HepG2 (cell line): ENCODE results near the gene CKS1B. TPM values are rescaled to one million over a fixed set of nuclear protein-coding genes. Genes with fewer than 3 reads are reported as not detected.

ENCODE experiments used
- ATAC-seq: fragments of 200-7000 bp; cut with Tn5 transposase; 3 replicates; pipeline ENCODE4 v1.9.1; 2020; ENCODE audit warnings: mild to moderate bottlenecking, moderate library complexity
- BruUV-seq: library from RNA; stranded (reverse); fragments of 400-500 nt; replicated peaks from 2 replicates; lab custom pipeline; 2021; lab: Mats Ljungman, UMichigan
- CTCF ChIA-PET: fragments of 300-600 bp; formaldehyde crosslinking; extraction: SDS; loops from one replicate; lab custom pipeline; 2021; ENCODE audit warnings: low total read pairs, inconsistent platforms, low intra/inter-chr PET ratio; lab: Yijun Ruan, JAX
- POLR2A ChIA-PET: fragments of 350-600 bp; sonication (Branson Sonifier 250); formaldehyde crosslinking; loops from one replicate; lab custom pipeline; 2020; ENCODE audit warnings: antibody characterized with exemption, inconsistent platforms; lab: Yijun Ruan, JAX
- DNase-seq: peaks from one replicate; pipeline ENCODE4 v3.0.0-alpha.2; 2015; ENCODE audit warnings: low spot score
- FAIRE-seq: peaks from 3 replicates; lab custom pipeline; 2011; peaks lifted over from hg19 to GRCh38; lab: Jason Lieb, UNC
- H2AFZ ChIP-seq: one replicate; pipeline ENCODE4 v1.6.1; 2011; ENCODE audit warnings: low read length, inconsistent platforms
- H3K27ac ChIP-seq: fragments of 300-600 bp; 3 replicates; pipeline ENCODE4 v1.8.0; 2011; ENCODE audit warnings: mixed run types, mild to moderate bottlenecking, mixed read lengths, low read length, inconsistent platforms; ENCODE audit not compliant: insufficient read depth; ENCODE audit errors: extremely low read length
- H3K27me3 ChIP-seq, 2 experiments: fragments of 200-600 bp in 1 of 2; 2 replicates in 1 of 2; 3 replicates in 1 of 2; pipeline versions ENCODE4 v1.6.0 to v1.8.0; 2011; ENCODE audit warnings: low read length in 2 of 2, mild to moderate bottlenecking in 2 of 2, moderate library complexity in 2 of 2, inconsistent platforms in 1 of 2; ENCODE audit not compliant: insufficient read depth in 2 of 2, control insufficient read depth in 1 of 2
- H3K36me3 ChIP-seq, 2 experiments: fragments of 200-600 bp in 1 of 2; replicated peaks in 1 of 2; 2 replicates in 1 of 2; 3 replicates in 1 of 2; pipeline versions ENCODE4 v1.5.1 to v1.8.0; 2011; ENCODE audit warnings: low read length in 2 of 2, inconsistent platforms in 1 of 2; ENCODE audit not compliant: insufficient read depth in 2 of 2, control insufficient read depth in 1 of 2
- H3K4me1 ChIP-seq: 2 replicates; pipeline ENCODE4 v1.5.1; 2012; ENCODE audit warnings: low read length, inconsistent platforms; ENCODE audit not compliant: insufficient read depth
- H3K4me2 ChIP-seq: 2 replicates; pipeline ENCODE4 v1.6.0; 2011; ENCODE audit warnings: low read depth, low read length, inconsistent platforms
- H3K4me3 ChIP-seq, 3 experiments: fragments of 200-600 bp in 1 of 3; sonication (generic), shearing (Covaris generic) in 1 of 3; replicated peaks in 1 of 3; 2 replicates each; pipeline ENCODE4 v1.5.1; 2011 to 2016; ENCODE audit warnings: low read length in 3 of 3, inconsistent platforms in 2 of 3, low read depth in 2 of 3, mild to moderate bottlenecking in 2 of 3, control low read depth in 1 of 3, mixed read lengths in 1 of 3; ENCODE audit not compliant: insufficient read depth in 1 of 3
- H3K79me2 ChIP-seq: one replicate; pipeline ENCODE4 v1.6.1; 2011; ENCODE audit warnings: low read length, inconsistent platforms; ENCODE audit not compliant: insufficient read depth
- H3K9ac ChIP-seq: 2 replicates; pipeline ENCODE4 v1.6.0; 2011; ENCODE audit warnings: mild to moderate bottlenecking, low read depth, low read length, inconsistent platforms; ENCODE audit not compliant: insufficient read depth
- H3K9me3 ChIP-seq: 2 replicates; pipeline ENCODE4 v1.5.1; 2012; ENCODE audit warnings: mild to moderate bottlenecking, low read length
- H4K20me1 ChIP-seq: 2 replicates; pipeline ENCODE4 v1.6.0; 2011; ENCODE audit warnings: inconsistent platforms, mild to moderate bottlenecking, low read length, moderate library complexity; ENCODE audit not compliant: insufficient read depth
- CENPX ChIP-seq: sonication (generic); formaldehyde crosslinking; IDR thresholded peaks from 2 replicates; pipeline ENCODE4 v1.9.0; 2021; ENCODE audit warnings: mild to moderate bottlenecking, missing genetic modification reagents, moderate library complexity
- ETV6 ChIP-seq: sonication (generic); formaldehyde crosslinking; conservative IDR thresholded peaks from 2 replicates; pipeline ENCODE4 v1.4.0; 2020; ENCODE audit warnings: missing genetic modification reagents
- FOXK1 ChIP-seq: sonication (generic); formaldehyde crosslinking; IDR thresholded peaks from 2 replicates; pipeline ENCODE4 v1.4.0; 2020; ENCODE audit warnings: low read depth, missing genetic modification reagents, borderline replicate concordance
- HNF4A ChIP-seq: sonication (generic); formaldehyde crosslinking; IDR thresholded peaks from 2 replicates; pipeline ENCODE4 v1.4.0; 2020; ENCODE audit warnings: missing genetic modification reagents
- HNRNPK ChIP-seq: fragments of 200-400 bp; formaldehyde crosslinking; IDR thresholded peaks from 2 replicates; pipeline ENCODE4 v1.6.1; 2018; ENCODE audit warnings: low read length, low read depth, moderate library complexity, mild to moderate bottlenecking; ENCODE audit not compliant: poor library complexity, severe bottlenecking
- NR1H2 ChIP-seq: sonication (generic); formaldehyde crosslinking; IDR thresholded peaks from 2 replicates; pipeline ENCODE4 v1.8.1; 2022; ENCODE audit warnings: low read depth, missing genetic modification reagents, borderline replicate concordance
- PAF1 ChIP-seq: IDR thresholded peaks from 2 replicates; pipeline ENCODE4 v1.6.1; 2016; ENCODE audit warnings: missing genetic modification reagents, missing compliant biosample characterization
- POLR2A ChIP-seq, 2 experiments: IDR thresholded peaks; 2 replicates each; pipeline ENCODE4 v1.6.1; 2011; ENCODE audit warnings: low read depth in 2 of 2, low read length in 2 of 2, mild to moderate bottlenecking in 1 of 2, moderate library complexity in 1 of 2; ENCODE audit not compliant: insufficient read depth in 1 of 2
- POLR2G ChIP-seq: fragments of 200-400 bp; formaldehyde crosslinking; IDR thresholded peaks from 2 replicates; pipeline ENCODE4 v1.6.1; 2018; ENCODE audit warnings: mild to moderate bottlenecking, low read depth, low read length, moderate library complexity
- SRSF9 ChIP-seq: fragments of 200-400 bp; formaldehyde crosslinking; IDR thresholded peaks from 2 replicates; pipeline ENCODE4 v1.6.1; 2018; ENCODE audit warnings: borderline replicate concordance, mild to moderate bottlenecking, low read depth, low read length; ENCODE audit not compliant: insufficient read depth, poor library complexity, severe bottlenecking
- ZNF224 ChIP-seq: sonication (generic); formaldehyde crosslinking; IDR thresholded peaks from 2 replicates; pipeline ENCODE4 v1.5.0; 2020; ENCODE audit warnings: mild to moderate bottlenecking, missing genetic modification reagents
- ZNF329 ChIP-seq: sonication (generic); formaldehyde crosslinking; IDR thresholded peaks from 2 replicates; pipeline ENCODE4 v1.9.0; 2021; ENCODE audit warnings: low read depth, mild to moderate bottlenecking, missing genetic modification reagents
- WGBS: methylation state at CpG from one replicate; pipeline ENCODE4 v1.1.6; 2017; ENCODE audit warnings: low lambda C conversion rate; 5-methylcytosine and 5-hydroxymethylcytosine counted together
- in situ Hi-C: cut with HindIII; loops from 2 replicates; pipeline ENCODE4 v1.10.0; 2017; ENCODE audit warnings: low pct_unique_long_range_greater_than_20kb; ENCODE audit not compliant: extremely low pct_ligation_motif_present
- intact Hi-C: fragments of 100-400 bp; cut with micrococcal nuclease; formaldehyde crosslinking; loops from one replicate; pipeline ENCODE4 v1.10.0; 2022; ENCODE audit not compliant: unreplicated experiment
- polyA plus RNA-seq, 8 experiments: library from polyadenylated mRNA; depleted of rRNA in 3 of 8; stranded (reverse) in 7 of 8; unstranded in 1 of 8; fragments of >200 nt; fragmentation: Illumina TruSeq in 4 of 8; extraction: Trizol in 4 of 8; gene quantifications; 2 replicates each; pipeline versions ENCODE4 v1.2.1 to v1.2.3, GENCODE V29; 2011 to 2016; ENCODE audit warnings: low read depth in 4 of 8, missing spikeins in 1 of 8, mixed read lengths in 1 of 8; ENCODE audit not compliant: insufficient read depth in 1 of 8
- total RNA-seq, 5 experiments: library from RNA; depleted of rRNA; stranded (reverse); fragments of >200 nt; fragmentation: Illumina TruSeq; extraction: Trizol; gene quantifications; 2 replicates each; pipeline ENCODE4 v1.2.3, GENCODE V29; 2016; ENCODE audit warnings: low read depth in 1 of 5
- TF ChIP-seq, protein P1 (sequence below): sonication (generic); formaldehyde crosslinking; IDR thresholded peaks from 2 replicates; pipeline ENCODE4 v1.8.1; 2023; ENCODE audit warnings: mild to moderate bottlenecking, moderate library complexity, missing genetic modification reagents
- TF ChIP-seq, protein P2 (sequence below): sonication (generic); formaldehyde crosslinking; IDR thresholded peaks from 2 replicates; pipeline ENCODE4 v1.4.0; 2020; ENCODE audit warnings: missing genetic modification reagents

CKS1B gene
- total and polyA plus RNA-seq, 2 of the 13 experiments (the other 11 are each of a cell fraction or from before 2014, with no cell fraction given): 217 to 222 TPM

DNA sequence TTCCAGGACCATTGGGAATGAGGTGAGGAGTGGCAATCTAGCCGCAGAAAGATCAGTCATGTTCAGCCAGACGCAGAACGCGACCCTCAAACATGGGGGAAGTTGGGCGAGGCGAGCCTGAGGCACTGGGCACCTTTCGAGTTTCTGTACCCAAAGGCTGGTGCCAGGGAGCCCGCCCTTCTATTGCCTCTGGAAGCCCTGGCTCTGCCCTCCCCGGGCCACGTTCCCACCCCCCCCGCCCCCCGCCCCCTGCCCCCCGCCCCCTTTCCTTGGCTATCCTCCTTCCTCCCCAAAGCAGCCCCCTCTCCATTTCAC, 25.9 kb downstream of the CKS1B start:
- H3K27me3 ChIP-seq: no peaks in the 10 kb centered on the region; a peak in 1 of 5 replicates
- H3K4me1 ChIP-seq: peaks cover 32% of the 10 kb centered on the region
- FAIRE-seq (no peak), ATAC-seq (no peak), DNase-seq (no peak)
- ChIA-PET CTCF (interaction anchor here (2.8 to 6.8 kb wide), 2 partner anchors 17 to 94 kb away, joined by 11 to 54 read pairs; no protein-coding TSS in a partner anchor), POLR2A (interaction anchor here (0.8 to 6.7 kb wide), 16 partner anchors 10 to 126 kb away, joined by 3 to 90 read pairs (median 6); partner anchors contain the start of genes FLAD1, PBXIP1, PMVK and SHC1)
- no peaks in the 10 kb centered on the region for H4K20me1 ChIP-seq
- no peak for TF ChIP-seq NR1H2 (CRISPR knock-in tag)
- TF ChIP-seq ZNF224 (CRISPR knock-in tag): 0 out of 2 replicates have a peak, but pooled peaks have one; percentile 17
- TF ChIP-seq ZNF329 (CRISPR knock-in tag): 0 out of 2 replicates have a peak, but pooled peaks have one; percentile 22
- TF ChIP-seq HNRNPK: peak; percentile 39
- peak; percentile 19; the same call in 1 of the 2 replicates for TF ChIP-seq POLR2G
- peak in 1 of 2 experiments; percentile 26; a peak in 1 of 4 replicates for TF ChIP-seq POLR2A (IDR thresholded peaks at IDR 0.05; ENCODE audit: insufficient read depth in 1 of 2, low read depth in 2 of 2, low read length in 2 of 2)
- TF ChIP-seq, protein P1, sequence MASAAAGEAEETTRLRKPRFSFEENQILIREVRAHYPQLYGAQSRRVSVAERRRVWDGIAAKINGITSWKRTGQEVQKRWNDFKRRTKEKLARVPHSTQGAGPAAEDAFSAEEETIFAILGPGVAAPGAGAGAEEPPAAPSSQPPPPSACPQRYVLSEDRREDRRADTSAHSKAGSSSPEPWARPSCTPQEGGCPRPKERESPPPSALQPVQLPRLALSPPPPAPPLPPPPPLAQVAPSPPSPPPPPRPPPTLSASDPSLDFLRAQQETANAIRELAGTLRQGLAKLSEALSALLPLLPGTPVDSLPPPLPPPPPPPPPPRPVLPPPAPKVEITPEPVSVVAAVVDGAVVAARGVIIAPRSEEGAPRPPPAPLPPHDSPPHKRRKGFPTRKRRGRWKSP (CRISPR knock-in tag): 0 out of 2 replicates have a peak, but pooled peaks have one; percentile 5
- TF ChIP-seq FOXK1 (CRISPR knock-in tag): no peak
- TF ChIP-seq, protein P2, sequence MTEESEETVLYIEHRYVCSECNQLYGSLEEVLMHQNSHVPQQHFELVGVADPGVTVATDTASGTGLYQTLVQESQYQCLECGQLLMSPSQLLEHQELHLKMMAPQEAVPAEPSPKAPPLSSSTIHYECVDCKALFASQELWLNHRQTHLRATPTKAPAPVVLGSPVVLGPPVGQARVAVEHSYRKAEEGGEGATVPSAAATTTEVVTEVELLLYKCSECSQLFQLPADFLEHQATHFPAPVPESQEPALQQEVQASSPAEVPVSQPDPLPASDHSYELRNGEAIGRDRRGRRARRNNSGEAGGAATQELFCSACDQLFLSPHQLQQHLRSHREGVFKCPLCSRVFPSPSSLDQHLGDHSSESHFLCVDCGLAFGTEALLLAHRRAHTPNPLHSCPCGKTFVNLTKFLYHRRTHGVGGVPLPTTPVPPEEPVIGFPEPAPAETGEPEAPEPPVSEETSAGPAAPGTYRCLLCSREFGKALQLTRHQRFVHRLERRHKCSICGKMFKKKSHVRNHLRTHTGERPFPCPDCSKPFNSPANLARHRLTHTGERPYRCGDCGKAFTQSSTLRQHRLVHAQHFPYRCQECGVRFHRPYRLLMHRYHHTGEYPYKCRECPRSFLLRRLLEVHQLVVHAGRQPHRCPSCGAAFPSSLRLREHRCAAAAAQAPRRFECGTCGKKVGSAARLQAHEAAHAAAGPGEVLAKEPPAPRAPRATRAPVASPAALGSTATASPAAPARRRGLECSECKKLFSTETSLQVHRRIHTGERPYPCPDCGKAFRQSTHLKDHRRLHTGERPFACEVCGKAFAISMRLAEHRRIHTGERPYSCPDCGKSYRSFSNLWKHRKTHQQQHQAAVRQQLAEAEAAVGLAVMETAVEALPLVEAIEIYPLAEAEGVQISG: no peak
- 0 out of 2 replicates have a peak, but pooled peaks have one; percentile 5 for TF ChIP-seq ETV6 (CRISPR knock-in tag)
- no peak for TF ChIP-seq PAF1
- TF ChIP-seq CENPX: no peak
- TF ChIP-seq SRSF9: no peak
- no peak for TF ChIP-seq HNF4A (CRISPR knock-in tag)
- H2AFZ ChIP-seq: no peak overlapping the region
- H3K4me2 ChIP-seq: peak overlapping the region; percentile 100
- H3K79me2 ChIP-seq: peaks cover 20% of the 10 kb centered on the region
- no peaks in the 10 kb centered on the region for H3K36me3 ChIP-seq
- H3K9me3 ChIP-seq: no peaks in the 10 kb centered on the region
- peak overlapping the region; percentile 72 to 86 (median 84) for H3K4me3 ChIP-seq
- in situ Hi-C loops: no loop called here
- no TSS peak for BruUV-seq
- 0% methylated on average over 8 of the region's 13 CpGs for WGBS
- intact Hi-C loops: loop anchor here (1.0 to 5.0 kb wide), 3 partner anchors 27 to 443 kb away; partner anchors contain the start of genes PYGO2 and UBE2Q1
- peak overlapping the region; percentile 97 for H3K27ac ChIP-seq
- H3K9ac ChIP-seq: peak overlapping the region; percentile 97
